ENCODE data around the gene AGTPBP1.

DNA sequence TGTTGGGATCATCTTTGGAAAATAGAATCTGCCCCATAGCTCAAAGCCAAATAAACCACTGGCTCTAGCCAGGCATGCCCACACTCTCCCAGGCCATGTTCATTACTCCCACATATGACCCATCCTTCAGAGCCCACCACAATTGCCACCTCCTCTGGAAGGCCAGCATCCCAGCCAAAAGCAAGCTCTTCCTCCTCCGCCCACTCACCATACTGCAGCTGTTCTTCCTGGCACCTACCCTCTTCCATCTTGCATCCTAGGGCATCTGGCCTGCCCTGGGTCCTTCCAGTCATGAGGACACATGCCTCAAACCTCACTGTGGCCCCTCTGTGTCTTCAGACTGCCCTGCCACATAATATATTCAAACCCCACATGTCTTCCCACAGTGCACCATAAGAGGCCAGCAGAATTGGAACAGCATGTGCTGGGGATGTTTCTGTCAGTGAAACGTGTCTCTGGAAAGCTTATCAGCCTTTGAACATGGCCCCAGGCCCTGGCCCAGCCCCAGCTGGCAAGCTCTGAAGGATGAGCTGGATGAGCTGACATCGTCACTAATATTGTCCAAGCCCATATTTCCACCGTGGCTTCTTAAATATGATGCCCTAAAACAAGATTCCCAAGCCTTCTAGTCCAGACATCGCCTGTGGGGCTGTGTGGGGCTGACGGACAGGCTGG, 230.8 kb downstream of the AGTPBP1 start:
- TF ChIP-seq JUN (IDR thresholded peaks at IDR 0.05; ENCODE audit: low read depth, low read length) (no peak), BACH1 (IDR thresholded peaks at IDR 0.05; ENCODE audit: low read length) (no peak), YY1 (IDR thresholded peaks at IDR 0.05; ENCODE audit: low read depth, low read length) (no peak), BCL11A (IDR thresholded peaks at IDR 0.05; ENCODE audit: low read depth in 2 of 2, low read length in 2 of 2) (no peak), EZH2 (IDR thresholded peaks at IDR 0.05; ENCODE audit: low read depth, low read length, severe bottlenecking) (no peak)
- TF ChIP-seq, protein P1, sequence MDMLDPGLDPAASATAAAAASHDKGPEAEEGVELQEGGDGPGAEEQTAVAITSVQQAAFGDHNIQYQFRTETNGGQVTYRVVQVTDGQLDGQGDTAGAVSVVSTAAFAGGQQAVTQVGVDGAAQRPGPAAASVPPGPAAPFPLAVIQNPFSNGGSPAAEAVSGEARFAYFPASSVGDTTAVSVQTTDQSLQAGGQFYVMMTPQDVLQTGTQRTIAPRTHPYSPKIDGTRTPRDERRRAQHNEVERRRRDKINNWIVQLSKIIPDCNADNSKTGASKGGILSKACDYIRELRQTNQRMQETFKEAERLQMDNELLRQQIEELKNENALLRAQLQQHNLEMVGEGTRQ (IDR thresholded peaks at IDR 0.05; ENCODE audit: low read length) = no peak
- TF ChIP-seq, protein P2, sequence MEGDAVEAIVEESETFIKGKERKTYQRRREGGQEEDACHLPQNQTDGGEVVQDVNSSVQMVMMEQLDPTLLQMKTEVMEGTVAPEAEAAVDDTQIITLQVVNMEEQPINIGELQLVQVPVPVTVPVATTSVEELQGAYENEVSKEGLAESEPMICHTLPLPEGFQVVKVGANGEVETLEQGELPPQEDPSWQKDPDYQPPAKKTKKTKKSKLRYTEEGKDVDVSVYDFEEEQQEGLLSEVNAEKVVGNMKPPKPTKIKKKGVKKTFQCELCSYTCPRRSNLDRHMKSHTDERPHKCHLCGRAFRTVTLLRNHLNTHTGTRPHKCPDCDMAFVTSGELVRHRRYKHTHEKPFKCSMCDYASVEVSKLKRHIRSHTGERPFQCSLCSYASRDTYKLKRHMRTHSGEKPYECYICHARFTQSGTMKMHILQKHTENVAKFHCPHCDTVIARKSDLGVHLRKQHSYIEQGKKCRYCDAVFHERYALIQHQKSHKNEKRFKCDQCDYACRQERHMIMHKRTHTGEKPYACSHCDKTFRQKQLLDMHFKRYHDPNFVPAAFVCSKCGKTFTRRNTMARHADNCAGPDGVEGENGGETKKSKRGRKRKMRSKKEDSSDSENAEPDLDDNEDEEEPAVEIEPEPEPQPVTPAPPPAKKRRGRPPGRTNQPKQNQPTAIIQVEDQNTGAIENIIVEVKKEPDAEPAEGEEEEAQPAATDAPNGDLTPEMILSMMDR (IDR thresholded peaks at IDR 0.05; ENCODE audit: control extremely low read depth in 1 of 3, insufficient read depth in 1 of 3, low read depth in 1 of 3, low read length in 3 of 3) = no peak

Measured in H1 (cell line).